ENCODE measurements around the gene ZNF774. TPM values are rescaled to one million over a fixed set of nuclear protein-coding genes. Genes with fewer than 3 reads are reported as not detected.

ZNF774 gene
- total RNA-seq, 3 donors from 2014 or later = 2.6 to 7.6 (median 4.6) TPM

DNA sequence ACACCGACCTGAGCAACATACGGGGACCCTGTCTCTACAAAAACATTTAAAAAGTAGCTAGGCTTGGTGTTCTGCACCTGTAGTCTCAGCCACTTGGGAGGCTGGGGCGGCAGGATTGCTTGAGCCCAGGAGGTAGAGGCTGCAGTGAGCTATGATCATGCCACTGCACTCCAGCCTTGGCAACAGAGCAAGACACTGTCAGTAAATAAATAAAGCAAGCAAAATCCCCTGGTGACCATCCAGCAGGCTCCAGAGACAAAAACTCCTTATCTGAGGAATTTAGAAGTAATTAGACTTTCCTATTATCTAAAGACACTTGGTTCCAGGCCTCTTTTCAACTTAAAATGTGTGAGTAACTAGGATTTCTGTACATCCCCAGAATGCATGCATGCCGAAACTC, 29.5 kb upstream of the ZNF774 start:
- no peaks in the 10 kb centered on the region for H3K9me3 ChIP-seq
- H3K4me1 ChIP-seq = no peaks in the 10 kb centered on the region
- H3K36me3 ChIP-seq = no peaks in the 10 kb centered on the region
- no peak overlapping the region for H3K4me3 ChIP-seq
- intact Hi-C loops (cut with DNase I; ENCODE audit: low total_unique reads) = no loop called here
- no peak for TF ChIP-seq POLR2AphosphoS5 (IDR thresholded peaks at IDR 0.05)
- no peak overlapping the region for H3K27ac ChIP-seq
- no peak for DNase-seq (ENCODE audit: low spot score in 2 of 2)
- H3K27me3 ChIP-seq = no peaks in the 10 kb centered on the region

DNA sequence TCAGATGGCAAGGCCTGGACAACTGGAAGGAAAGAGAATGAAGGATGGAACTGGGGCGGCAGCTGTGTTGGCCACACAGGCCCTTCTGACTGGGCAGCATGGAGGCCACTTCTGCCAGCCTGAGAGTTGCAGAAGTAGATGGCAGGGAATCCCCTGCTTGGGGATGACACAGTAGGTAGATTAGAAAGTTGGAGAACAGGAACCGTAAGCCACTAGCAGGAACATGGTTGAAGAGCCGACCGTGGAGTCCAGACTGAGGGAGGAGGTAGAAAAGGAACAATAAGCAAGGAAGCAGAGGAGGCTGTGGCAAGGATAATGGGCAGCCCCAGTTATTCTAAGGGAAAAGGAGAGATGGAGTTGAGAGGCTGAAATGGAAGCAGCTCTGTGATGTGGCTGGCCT, 26.4 kb upstream of the ZNF774 start:
- intact Hi-C loops (cut with DNase I; ENCODE audit: low total_unique reads) = no loop called here
- H3K4me3 ChIP-seq = no peak overlapping the region
- no peaks in the 10 kb centered on the region for H3K36me3 ChIP-seq
- H3K27me3 ChIP-seq = no peaks in the 10 kb centered on the region
- DNase-seq (ENCODE audit: low spot score in 2 of 2) = no peak
- no peak overlapping the region for H3K27ac ChIP-seq
- TF ChIP-seq, protein P1, sequence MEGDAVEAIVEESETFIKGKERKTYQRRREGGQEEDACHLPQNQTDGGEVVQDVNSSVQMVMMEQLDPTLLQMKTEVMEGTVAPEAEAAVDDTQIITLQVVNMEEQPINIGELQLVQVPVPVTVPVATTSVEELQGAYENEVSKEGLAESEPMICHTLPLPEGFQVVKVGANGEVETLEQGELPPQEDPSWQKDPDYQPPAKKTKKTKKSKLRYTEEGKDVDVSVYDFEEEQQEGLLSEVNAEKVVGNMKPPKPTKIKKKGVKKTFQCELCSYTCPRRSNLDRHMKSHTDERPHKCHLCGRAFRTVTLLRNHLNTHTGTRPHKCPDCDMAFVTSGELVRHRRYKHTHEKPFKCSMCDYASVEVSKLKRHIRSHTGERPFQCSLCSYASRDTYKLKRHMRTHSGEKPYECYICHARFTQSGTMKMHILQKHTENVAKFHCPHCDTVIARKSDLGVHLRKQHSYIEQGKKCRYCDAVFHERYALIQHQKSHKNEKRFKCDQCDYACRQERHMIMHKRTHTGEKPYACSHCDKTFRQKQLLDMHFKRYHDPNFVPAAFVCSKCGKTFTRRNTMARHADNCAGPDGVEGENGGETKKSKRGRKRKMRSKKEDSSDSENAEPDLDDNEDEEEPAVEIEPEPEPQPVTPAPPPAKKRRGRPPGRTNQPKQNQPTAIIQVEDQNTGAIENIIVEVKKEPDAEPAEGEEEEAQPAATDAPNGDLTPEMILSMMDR (IDR thresholded peaks at IDR 0.05) = no peak
- TF ChIP-seq POLR2AphosphoS5 (IDR thresholded peaks at IDR 0.05) (no peak), POLR2A (IDR thresholded peaks at IDR 0.05) (no peak)
- H3K9me3 ChIP-seq = no peaks in the 10 kb centered on the region
- no peaks in the 10 kb centered on the region for H3K4me1 ChIP-seq

DNA sequence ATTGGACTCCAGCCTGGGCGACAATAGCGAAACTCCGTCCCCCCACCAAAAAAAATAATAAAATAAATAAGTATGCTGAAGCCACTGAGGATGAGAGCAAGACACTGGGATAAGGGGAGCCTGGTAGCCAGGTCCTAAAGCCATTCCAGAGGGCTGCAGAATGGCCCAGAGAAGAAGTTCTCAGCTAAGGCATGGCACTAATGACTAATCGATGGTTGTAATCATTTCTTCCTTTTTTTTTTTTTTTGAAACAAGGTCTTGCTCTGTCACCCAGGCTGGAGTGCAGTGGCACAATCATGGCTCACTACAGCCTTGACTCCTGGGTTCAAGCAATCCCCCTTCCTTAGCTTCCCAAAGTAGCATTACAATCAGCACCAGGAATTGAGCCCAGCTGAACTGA, 25.6 kb upstream of the ZNF774 start:
- no peak for DNase-seq (ENCODE audit: low spot score in 2 of 2)
- Histone ChIP-seq H3K27ac (no peak overlapping the region), H3K4me1 (no peaks in the 10 kb centered on the region), H3K36me3 (no peaks in the 10 kb centered on the region), H3K4me3 (no peak overlapping the region), H3K9me3 (no peaks in the 10 kb centered on the region), H3K27me3 (no peaks in the 10 kb centered on the region)
- intact Hi-C loops (cut with DNase I; ENCODE audit: low total_unique reads) = no loop called here
- TF ChIP-seq, protein P1 (IDR thresholded peaks at IDR 0.05) = no peak
- TF ChIP-seq POLR2A (IDR thresholded peaks at IDR 0.05) = no peak
- no peak for TF ChIP-seq POLR2AphosphoS5 (IDR thresholded peaks at IDR 0.05)

DNA sequence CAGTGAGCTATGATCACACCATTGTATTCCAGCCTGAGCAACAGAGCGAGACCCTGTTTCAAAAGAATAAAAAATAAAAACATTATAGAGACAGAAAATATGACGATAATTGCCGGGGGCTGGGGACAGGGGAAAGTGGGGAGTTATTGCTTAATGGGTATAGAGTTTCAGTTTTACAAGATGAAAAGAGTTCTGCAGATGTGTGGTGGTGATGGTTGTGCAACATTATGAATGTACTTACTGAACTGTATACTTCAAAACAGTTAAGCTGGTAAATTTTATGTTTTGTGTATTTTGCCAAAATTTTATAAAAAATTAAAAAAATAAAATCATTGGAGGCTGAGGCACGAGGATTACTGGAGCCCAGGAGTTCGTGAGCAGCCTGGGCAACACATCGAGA, 24.8 kb upstream of the ZNF774 start:
- H3K27ac ChIP-seq = no peak overlapping the region
- H3K4me1 ChIP-seq = no peaks in the 10 kb centered on the region
- H3K4me3 ChIP-seq = no peak overlapping the region
- TF ChIP-seq POLR2AphosphoS5 (IDR thresholded peaks at IDR 0.05) (no peak), POLR2A (IDR thresholded peaks at IDR 0.05) (no peak)
- TF ChIP-seq, protein P1 (IDR thresholded peaks at IDR 0.05) = no peak
- H3K36me3 ChIP-seq = no peaks in the 10 kb centered on the region
- intact Hi-C loops (cut with DNase I; ENCODE audit: low total_unique reads) = no loop called here
- H3K9me3 ChIP-seq = no peaks in the 10 kb centered on the region
- DNase-seq (ENCODE audit: low spot score in 2 of 2) = no peak
- no peaks in the 10 kb centered on the region for H3K27me3 ChIP-seq

DNA sequence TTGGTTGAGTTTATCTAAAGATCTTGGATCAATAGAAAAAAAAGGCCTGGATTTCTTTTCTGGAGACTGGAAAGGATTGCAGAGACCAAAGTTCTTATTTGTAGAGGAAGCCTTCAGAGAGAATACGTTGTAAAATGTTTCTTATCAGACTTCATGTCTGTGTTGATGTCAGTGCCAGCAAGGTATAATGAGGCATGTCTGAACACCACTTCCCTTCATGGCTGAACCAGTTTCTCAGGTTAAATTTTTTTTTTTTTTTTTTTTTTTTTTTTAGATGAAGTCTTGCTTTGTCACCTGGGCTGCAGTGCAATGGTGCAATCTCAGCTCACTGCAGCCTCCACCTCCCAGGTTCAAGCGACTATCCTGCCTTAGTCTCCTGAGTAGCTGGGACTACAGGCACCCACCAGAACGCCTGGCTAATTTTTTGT, 17.8 kb upstream of the ZNF774 start:
- no peak overlapping the region for H3K27ac ChIP-seq
- no peaks in the 10 kb centered on the region for H3K36me3 ChIP-seq
- H3K27me3 ChIP-seq = no peaks in the 10 kb centered on the region
- DNase-seq (ENCODE audit: low spot score in 2 of 2) = no peak
- no peaks in the 10 kb centered on the region for H3K9me3 ChIP-seq
- intact Hi-C loops (cut with DNase I; ENCODE audit: low total_unique reads) = no loop called here
- no peak overlapping the region for H3K4me3 ChIP-seq
- TF ChIP-seq, protein P1 (IDR thresholded peaks at IDR 0.05) = no peak
- TF ChIP-seq POLR2AphosphoS5 (IDR thresholded peaks at IDR 0.05) (no peak), POLR2A (IDR thresholded peaks at IDR 0.05) (no peak)
- H3K4me1 ChIP-seq = no peaks in the 10 kb centered on the region

DNA sequence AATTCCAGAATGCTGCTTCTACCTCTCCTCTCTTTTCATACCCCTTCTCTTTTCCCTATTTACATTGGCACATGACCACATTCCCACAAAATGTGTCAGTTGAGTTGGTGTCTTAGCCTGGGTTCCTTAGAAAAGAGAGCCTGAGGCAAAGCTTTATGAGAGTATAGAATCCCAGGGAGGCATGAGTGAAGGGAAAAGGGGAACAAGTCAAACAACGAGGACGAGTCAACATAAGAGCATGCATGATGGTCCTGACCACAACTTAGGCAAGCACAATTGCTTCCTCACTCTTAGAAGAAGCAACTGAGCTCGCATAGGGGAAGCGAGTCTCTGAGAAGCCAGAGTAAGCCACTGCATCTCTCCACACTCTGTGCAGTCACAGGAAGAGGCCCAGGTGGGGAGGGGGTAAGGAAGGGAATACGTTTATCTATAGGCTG, 15.4 kb upstream of the ZNF774 start:
- no peaks in the 10 kb centered on the region for H3K4me1 ChIP-seq
- no peaks in the 10 kb centered on the region for H3K36me3 ChIP-seq
- DNase-seq (ENCODE audit: low spot score in 2 of 2) = no peak
- H3K27ac ChIP-seq = peak overlapping the region; percentile 10 to 61
- H3K27me3 ChIP-seq = no peaks in the 10 kb centered on the region
- no peaks in the 10 kb centered on the region for H3K9me3 ChIP-seq
- TF ChIP-seq POLR2AphosphoS5 (IDR thresholded peaks at IDR 0.05) = peak in 1 of 3 donors; percentile 16
- TF ChIP-seq, protein P1 (IDR thresholded peaks at IDR 0.05) = no peak
- no peak for TF ChIP-seq POLR2A (IDR thresholded peaks at IDR 0.05)
- intact Hi-C loops (cut with DNase I; ENCODE audit: low total_unique reads) = no loop called here
- H3K4me3 ChIP-seq = no peak overlapping the region

All from breast epithelium (tissue), 4 donors.